Metanephros (tissue), 2 donors: Measurements from ENCODE around the gene PGAP3. TPM values are rescaled to one million over a fixed set of nuclear protein-coding genes. Genes with fewer than 3 reads are reported as not detected.

ENCODE experiments used
- small RNA-seq: library from RNA; depleted of rRNA; stranded (forward); fragments of <200 nt; gene quantifications from one replicate; pipeline ENCODE3, GENCODE V24; 2014; ENCODE audit warnings: low replicate concordance
- total RNA-seq: library from RNA; depleted of rRNA; stranded (reverse); fragments of >200 nt; gene quantifications from one replicate; pipeline ENCODE4 v1.2.3, GENCODE V29; 2014

Gene PGAP3
- 27.8 TPM for total RNA-seq

DNA sequence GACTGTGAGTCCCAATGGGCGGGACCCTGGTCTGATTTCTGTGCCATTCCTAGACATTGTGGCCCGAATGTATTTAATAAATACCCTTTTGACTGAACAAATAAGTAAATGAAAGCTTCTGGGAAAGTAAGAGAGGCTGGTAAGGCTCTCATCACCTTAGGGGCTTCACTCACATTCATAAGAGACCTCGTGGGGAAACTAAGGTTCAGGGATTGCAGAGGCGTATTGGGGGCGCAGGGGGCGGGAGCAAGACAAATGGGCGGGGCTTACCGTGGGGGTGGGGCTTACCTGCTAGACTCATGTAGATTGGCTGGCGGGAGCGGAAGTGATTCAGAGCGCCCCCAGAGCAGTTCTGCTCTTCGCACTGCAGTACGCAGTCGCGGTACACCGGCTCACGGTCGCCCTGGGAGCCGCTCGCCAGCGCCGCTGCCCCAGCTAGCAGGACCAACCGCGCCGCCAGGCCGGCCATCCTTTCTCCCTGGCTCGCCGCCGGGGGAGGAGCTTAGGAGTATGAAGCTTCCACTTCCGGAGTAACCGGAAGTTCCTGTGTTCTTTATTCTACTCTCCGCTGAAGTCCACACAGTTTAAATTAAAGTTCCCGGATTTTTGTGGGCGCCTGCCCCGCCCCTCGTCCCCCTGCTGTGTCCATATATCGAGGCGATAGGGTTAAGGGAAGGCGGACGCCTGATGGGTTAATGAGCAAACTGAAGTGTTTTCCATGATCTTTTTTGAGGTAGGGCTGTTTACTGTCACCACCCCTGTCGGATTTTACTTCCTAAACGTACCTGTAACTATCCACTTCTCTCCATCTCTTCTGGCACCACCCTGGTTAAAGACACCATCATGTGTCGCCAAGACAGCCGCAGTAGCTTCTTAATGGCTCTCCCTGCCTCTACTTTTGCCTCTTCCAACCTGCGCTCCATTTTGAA is at the start of gene PGAP3:
PGAP3 (minus strand) TSS at position 512 of the 929 bp plus-strand sequence; CDS start at position 469, 43 bp downstream.

DNA sequence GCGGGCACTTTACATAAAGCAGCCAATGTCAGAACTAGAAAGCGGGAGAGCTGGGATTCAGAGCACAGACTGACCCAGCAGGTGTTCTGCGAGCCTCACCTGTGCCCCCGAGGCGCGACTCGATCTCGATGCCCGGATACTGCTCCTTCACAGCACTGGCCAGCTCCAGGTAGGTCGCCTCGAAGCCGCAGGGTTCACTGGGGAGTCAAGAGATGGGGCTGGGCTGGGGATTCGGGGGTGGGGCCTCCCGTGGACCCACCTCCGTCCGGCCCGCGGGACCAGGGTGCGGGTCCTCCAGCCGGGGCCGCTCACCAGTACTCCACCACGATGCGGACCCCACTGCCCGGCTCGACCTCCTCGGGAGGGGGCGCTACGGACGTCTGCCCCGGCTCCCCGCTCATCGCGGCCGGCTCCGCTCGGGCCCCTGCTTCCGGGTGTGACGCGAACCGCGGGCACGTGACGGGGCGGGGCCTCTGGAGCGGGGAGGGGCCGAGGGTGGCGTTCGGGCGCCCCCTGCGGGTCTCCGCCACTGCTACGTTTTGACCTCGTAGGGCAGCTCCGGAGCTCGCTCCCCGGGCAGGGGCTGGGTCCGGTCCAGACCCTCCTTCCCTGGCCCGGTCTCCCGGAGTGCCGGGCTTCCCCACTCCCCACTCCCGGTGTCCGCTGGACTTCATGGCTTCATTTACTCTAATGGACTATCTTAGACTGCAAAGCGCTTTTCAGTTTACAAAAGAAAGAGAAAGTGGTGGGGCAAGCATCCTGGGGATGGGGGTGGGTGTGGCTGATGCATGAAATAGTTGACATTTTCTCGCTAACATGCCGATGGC is 42.5 kb upstream of the PGAP3 start, which contains the start of gene MIEN1:
MIEN1 (minus strand) TSS at position 438 of the 827 bp plus-strand sequence; CDS start at position 401, 37 bp downstream.

GRCh38 chr17:39699818-39700147 is 11.9 kb upstream of the PGAP3 start, which contains the start of gene ERBB2:
Gene ERBB2, plus strand, starts transcription at chr17:39700064. Its CDS starts 175 bp downstream, at chr17:39700239.

GRCh38 chr17:39667945-39668924 is 19.6 kb downstream of the PGAP3 start, which contains the start of gene PNMT:
Gene PNMT, plus strand, starts transcription at chr17:39668453. Its CDS starts 23 bp downstream, at chr17:39668476.

DNA sequence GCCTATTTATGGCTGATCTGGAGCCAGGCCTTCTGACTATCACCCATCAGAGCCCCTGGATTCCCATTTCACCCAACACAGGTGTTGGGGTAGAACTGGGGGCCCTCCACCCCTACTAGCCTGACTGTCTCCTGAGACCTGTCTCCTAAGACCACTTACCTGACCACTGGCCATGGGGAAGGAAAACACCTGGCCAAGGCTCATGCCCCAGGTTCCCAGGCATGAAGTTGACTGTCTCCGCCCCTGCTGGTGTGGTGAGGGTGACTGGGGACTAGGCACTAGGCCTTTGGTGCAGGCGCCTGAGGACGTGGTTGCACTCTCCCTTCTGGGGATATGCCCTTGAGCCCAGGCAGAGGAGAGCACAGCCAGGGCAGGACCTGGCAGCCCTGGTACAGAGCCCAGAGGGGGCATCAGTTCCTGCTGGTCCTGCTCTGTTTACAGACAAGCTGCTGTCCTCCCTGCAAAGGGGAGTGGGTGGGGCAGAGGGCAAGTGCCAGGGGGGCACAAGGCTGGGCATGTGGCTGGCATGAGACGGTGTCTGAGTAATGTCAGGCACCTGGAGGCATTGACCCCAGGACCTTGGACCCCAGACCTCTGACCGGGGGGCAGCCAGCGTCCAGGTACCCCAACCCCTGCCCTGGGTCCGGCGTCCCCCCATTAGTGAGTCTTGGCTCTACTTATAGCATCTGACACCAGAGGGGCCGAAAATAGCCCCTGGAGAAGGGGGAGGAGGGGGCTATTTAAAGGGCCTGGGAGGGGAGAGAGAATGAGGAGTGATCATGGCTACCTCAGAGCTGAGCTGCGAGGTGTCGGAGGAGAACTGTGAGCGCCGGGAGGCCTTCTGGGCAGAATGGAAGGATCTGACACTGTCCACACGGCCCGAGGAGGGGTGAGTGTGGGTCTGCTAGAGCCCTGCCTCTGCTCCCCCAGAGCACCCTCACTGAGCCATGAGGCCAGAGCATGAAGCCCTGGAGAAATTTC is 23.0 kb downstream of the PGAP3 start, which contains the start of gene TCAP:
TCAP (plus strand) TSS at position 769 of the 981 bp plus-strand sequence; CDS start at position 780, 11 bp downstream.

DNA sequence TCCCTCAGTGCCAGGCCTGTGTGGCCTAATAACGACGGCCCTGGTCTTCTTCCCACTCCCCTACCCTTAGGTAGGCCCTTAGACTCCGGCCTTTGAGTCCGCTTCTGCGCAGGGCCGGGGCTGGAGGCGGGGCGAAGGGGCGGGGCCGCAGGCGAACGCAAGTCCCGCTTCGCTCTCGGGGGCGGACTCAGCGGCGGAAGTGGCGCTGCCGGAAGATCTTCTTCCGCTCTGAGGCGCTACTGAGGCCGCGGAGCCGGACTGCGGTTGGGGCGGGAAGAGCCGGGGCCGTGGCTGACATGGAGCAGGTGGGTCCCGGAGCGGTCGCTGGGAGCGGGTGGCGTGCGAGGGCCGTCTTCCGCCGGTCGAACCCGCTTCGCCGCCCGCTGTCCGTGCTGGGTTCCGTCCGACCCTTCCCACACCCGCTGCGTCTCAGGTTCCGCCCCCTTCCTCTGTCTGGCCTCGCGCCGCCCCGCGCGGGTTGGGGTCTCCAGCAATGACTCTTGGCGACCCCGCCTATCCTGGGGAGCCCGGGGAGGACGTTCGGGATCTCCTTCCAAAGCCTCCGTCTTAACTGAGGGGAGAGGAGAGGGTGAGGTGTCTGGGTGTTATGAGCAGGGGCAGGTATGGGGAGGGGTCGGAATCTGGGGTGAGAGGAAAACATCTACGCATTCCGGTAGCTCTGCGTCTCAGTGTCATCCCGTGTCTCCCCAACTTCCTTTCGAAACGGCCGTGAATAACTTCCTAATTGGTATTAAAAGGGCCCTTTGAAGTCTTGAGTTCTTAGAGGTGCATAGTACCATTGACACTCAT is 50.7 kb downstream of the PGAP3 start, which contains the start of gene STARD3:
STARD3 (plus strand) TSS at position 218 of the 810 bp plus-strand sequence. CDS start 16,388 bp downstream, outside the sequence.

GRCh38 chr17:39626171-39627046 is 61.4 kb downstream of the PGAP3 start, which contains the start of gene PPP1R1B:
Gene PPP1R1B, plus strand, starts transcription at chr17:39626952. Its CDS starts 441 bp downstream, at chr17:39627393.

Small RNA genes lying within 50 kb of the gene (small RNA-seq; reads per million reads assigned to genes)
- 0.14 reads per million for gene MIR4728

Other genes starting within 250 kb of the PGAP3 start
- gene MED1, start 236.8 kb downstream of the PGAP3 start, total RNA-seq: 28.2 TPM
- gene CDK12, start 226.6 kb downstream of the PGAP3 start, total RNA-seq: 47.6 TPM
- not detected for gene NEUROD2, start 80.1 kb downstream of the PGAP3 start, total RNA-seq
- gene PPP1R1B, start 61.1 kb downstream of the PGAP3 start, total RNA-seq: 6.1 TPM
- gene STARD3, start 50.9 kb downstream of the PGAP3 start, total RNA-seq: 53.9 TPM
- gene TCAP, start 22.7 kb downstream of the PGAP3 start, total RNA-seq: 70.2 TPM
- gene PNMT, start 19.6 kb downstream of the PGAP3 start, total RNA-seq: 3.7 TPM
- 237 TPM for gene ERBB2, start 12.0 kb upstream of the PGAP3 start, total RNA-seq
- gene MIEN1, start 42.5 kb upstream of the PGAP3 start, total RNA-seq: 12.8 TPM
- gene GRB7, start 49.9 kb upstream of the PGAP3 start, total RNA-seq: 35.7 TPM
- gene IKZF3, start 176.3 kb upstream of the PGAP3 start, total RNA-seq: 0.76 TPM
- not detected for gene ZPBP2, start 180.1 kb upstream of the PGAP3 start, total RNA-seq
- 12.4 TPM for gene GSDMB, start 230.6 kb upstream of the PGAP3 start, total RNA-seq
- 70.4 TPM for gene ORMDL3, start 239.5 kb upstream of the PGAP3 start, total RNA-seq
- gene LRRC3C, start 239.7 kb upstream of the PGAP3 start, total RNA-seq: not detected